ENCODE results near the gene PIGH.

Gene PIGH

DNA sequence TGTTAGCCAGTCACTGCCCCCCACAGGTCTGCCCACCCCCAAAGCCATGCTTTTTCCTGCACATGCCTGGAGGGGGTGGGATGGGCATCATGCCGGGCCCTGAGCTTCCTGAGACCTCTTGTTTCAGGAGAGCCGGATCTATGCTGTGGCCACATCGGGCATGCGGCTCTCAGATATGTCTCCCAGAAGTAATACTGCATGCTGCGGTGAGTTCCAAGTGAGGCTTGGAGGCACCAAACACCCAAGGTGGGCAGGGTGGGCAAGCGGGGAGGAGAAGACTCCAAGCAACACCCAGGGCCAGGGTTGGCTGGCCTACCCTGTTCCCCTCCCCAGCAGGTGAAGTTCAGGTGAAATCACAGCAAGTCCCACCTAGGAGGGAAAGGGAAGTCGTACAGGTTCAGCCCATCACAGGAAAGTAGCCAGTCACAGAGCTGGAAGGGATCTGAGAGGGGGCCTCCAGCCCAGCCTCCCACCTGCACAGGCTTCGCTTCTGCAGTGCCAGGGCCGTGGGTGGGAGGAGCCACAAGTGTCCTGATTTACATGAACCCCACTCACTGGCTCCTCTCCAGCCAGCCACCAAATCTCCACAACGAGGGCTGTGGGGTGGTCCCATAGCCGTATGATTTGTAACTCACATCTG lies 30.9 kb downstream of the PIGH start:
- TF ChIP-seq, protein P1, sequence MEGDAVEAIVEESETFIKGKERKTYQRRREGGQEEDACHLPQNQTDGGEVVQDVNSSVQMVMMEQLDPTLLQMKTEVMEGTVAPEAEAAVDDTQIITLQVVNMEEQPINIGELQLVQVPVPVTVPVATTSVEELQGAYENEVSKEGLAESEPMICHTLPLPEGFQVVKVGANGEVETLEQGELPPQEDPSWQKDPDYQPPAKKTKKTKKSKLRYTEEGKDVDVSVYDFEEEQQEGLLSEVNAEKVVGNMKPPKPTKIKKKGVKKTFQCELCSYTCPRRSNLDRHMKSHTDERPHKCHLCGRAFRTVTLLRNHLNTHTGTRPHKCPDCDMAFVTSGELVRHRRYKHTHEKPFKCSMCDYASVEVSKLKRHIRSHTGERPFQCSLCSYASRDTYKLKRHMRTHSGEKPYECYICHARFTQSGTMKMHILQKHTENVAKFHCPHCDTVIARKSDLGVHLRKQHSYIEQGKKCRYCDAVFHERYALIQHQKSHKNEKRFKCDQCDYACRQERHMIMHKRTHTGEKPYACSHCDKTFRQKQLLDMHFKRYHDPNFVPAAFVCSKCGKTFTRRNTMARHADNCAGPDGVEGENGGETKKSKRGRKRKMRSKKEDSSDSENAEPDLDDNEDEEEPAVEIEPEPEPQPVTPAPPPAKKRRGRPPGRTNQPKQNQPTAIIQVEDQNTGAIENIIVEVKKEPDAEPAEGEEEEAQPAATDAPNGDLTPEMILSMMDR (IDR thresholded peaks at IDR 0.05; ENCODE audit: insufficient read depth, low read length, poor library complexity, severe bottlenecking): no peak
- H3K36me3 ChIP-seq (ENCODE audit: control insufficient read depth, insufficient read depth, low read length): no peaks in the 10 kb centered on the region
- no peak overlapping the region for H3K4me3 ChIP-seq (replicated peaks; ENCODE audit: low read depth, low read length)
- no peak for DNase-seq (ENCODE audit: extremely low read depth, insufficient read length)
- no peaks in the 10 kb centered on the region for H3K27me3 ChIP-seq (replicated peaks; ENCODE audit: control insufficient read depth, insufficient read depth, low read length)

DNA sequence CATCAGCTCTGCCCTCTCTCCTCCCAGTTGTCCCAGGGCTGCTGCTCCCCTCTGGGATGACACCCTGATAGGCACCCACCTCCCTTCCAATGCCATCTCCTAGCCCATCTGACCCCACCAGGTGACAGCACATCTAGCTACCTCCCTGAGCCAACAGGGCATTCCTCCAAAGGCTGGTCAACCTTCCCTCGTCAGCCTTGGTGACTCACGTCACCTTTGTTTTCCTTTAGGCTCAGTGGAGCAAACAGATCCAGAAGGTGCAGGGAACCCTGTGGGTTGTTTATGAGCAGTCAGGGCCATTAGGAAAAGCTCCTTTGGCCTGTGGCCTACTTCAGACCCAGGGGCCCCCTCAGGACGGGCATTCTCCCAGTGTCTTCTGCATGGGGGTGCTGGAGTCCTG lies 32.4 kb downstream of the PIGH start:
- Histone ChIP-seq H3K36me3 (ENCODE audit: control insufficient read depth, insufficient read depth, low read length) (no peaks in the 10 kb centered on the region), H3K27me3 (replicated peaks; ENCODE audit: control insufficient read depth, insufficient read depth, low read length) (no peaks in the 10 kb centered on the region), H3K4me3 (replicated peaks; ENCODE audit: low read depth, low read length) (no peak overlapping the region)
- TF ChIP-seq, protein P1 (IDR thresholded peaks at IDR 0.05; ENCODE audit: insufficient read depth, low read length, poor library complexity, severe bottlenecking): no peak
- DNase-seq (ENCODE audit: extremely low read depth, insufficient read length): no peak

DNA sequence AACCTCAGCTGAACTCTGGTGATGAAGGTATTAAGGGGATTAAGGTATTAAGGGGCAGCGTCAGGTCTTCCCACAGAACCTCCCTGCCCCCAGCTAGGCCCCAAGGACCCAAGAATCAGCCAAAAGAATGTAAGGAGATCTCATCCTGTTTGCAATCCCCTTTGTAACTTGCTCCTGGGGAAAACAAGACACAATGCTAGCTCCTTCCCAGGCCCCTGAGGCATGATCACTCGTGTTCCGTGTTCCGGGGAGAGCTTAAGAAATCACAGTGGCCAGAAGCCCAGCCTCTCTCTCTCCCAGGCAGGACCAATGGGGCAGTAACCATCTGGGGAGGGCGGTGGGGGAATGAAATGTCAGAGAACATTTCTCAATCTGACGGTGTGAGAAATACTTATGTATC lies 33.2 kb downstream of the PIGH start:
- Histone ChIP-seq H3K36me3 (ENCODE audit: control insufficient read depth, insufficient read depth, low read length) (no peaks in the 10 kb centered on the region), H3K4me3 (replicated peaks; ENCODE audit: low read depth, low read length) (no peak overlapping the region), H3K27me3 (replicated peaks; ENCODE audit: control insufficient read depth, insufficient read depth, low read length) (no peaks in the 10 kb centered on the region)
- TF ChIP-seq, protein P1 (IDR thresholded peaks at IDR 0.05; ENCODE audit: insufficient read depth, low read length, poor library complexity, severe bottlenecking): no peak
- DNase-seq (ENCODE audit: extremely low read depth, insufficient read length): no peak

DNA sequence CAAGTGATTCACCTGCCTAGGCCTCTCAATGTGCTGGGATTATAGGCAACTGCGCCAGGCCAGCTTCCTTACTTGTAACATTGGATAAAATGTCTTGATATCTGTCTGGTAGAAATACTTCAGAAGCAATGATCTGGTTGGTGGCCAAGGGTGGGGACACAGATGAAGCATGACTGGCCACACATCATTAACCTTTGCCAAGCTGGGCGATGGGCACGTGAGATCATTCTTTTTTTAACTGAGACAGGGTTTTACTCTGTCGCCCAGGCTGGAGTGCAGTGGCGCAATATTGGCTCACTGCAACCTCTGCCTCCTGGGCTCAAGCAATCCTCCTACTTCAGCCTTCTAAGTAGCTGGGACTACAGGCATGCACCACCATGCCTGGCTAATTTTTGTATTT lies 35.8 kb downstream of the PIGH start:
- no peak for DNase-seq (ENCODE audit: extremely low read depth, insufficient read length)

DNA sequence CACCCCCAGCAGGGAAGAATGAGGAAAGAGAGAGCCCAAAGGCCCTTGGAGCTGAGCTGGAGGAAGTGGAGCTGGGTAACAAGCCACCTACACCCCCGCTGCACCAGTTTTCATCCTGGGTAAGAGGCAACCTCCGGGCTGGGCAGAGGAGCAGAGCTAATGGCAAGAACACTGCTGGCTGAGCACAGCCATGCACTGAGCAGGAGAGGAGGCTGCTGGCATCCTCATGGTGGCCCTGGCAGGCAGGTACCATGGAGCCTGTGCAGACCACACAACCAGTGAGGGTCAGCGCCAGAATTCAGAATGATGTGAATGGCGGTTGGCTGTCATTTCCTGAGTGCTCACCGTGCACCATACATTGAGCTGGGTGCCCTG lies 37.3 kb downstream of the PIGH start:
- TF ChIP-seq, protein P1 (IDR thresholded peaks at IDR 0.05; ENCODE audit: insufficient read depth, low read length, poor library complexity, severe bottlenecking): no peak
- H3K27me3 ChIP-seq (replicated peaks; ENCODE audit: control insufficient read depth, insufficient read depth, low read length): no peaks in the 10 kb centered on the region; the same call in none of the 2 replicates
- no peaks in the 10 kb centered on the region for H3K36me3 ChIP-seq (ENCODE audit: control insufficient read depth, insufficient read depth, low read length)
- H3K4me3 ChIP-seq (replicated peaks; ENCODE audit: low read depth, low read length): no peak overlapping the region
- no peak for DNase-seq (ENCODE audit: extremely low read depth, insufficient read length)

More for the DNA sequence above, 35.8 kb downstream of the PIGH start:
- no peak overlapping the region for H3K4me3 ChIP-seq (replicated peaks; ENCODE audit: low read depth, low read length)
- H3K36me3 ChIP-seq (ENCODE audit: control insufficient read depth, insufficient read depth, low read length): no peaks in the 10 kb centered on the region
- TF ChIP-seq, protein P1 (IDR thresholded peaks at IDR 0.05; ENCODE audit: insufficient read depth, low read length, poor library complexity, severe bottlenecking): no peak
- H3K27me3 ChIP-seq (replicated peaks; ENCODE audit: control insufficient read depth, insufficient read depth, low read length): no peaks in the 10 kb centered on the region; the same call in 1 of the 2 replicates
